ENCODE results near the gene CSNK1G1. TPM values are rescaled to one million over a fixed set of nuclear protein-coding genes. Genes with fewer than 3 reads are reported as not detected.

The CSNK1G1 gene
- total and polyA plus RNA-seq, 2 donors (not counting 1 experiment from before 2014, with no cell fraction given) = 18.2 to 27.1 TPM

GRCh38 chr15:64117759-64118487 is 238.1 kb downstream of the CSNK1G1 start:
- no peak overlapping the region for H3K4me2 ChIP-seq (ENCODE audit: extremely low read depth, insufficient read depth, low read length)
- no peaks in the 10 kb centered on the region for H4K20me1 ChIP-seq (ENCODE audit: control insufficient read depth, extremely low read depth, insufficient read depth, low read length)
- peaks cover 4% of the 10 kb centered on the region for H3K36me3 ChIP-seq (ENCODE audit: control insufficient read depth, insufficient read depth, low read length)
- no peak for TF ChIP-seq EZH2 (IDR thresholded peaks at IDR 0.05; ENCODE audit: low read length, missing control alignments)
- no peak for TF ChIP-seq CTCF (conservative IDR thresholded peaks at IDR 0.05 in 1 of 2, IDR thresholded peaks at IDR 0.05 in 1 of 2; ENCODE audit: low read depth in 1 of 2, low read length in 2 of 2)
- H3K4me3 ChIP-seq (replicated peaks in 1 of 4; ENCODE audit: control extremely low read depth in 1 of 4, insufficient read depth in 1 of 4, low read depth in 3 of 4, low read length in 4 of 4) = no peak overlapping the region
- H3K9me3 ChIP-seq (ENCODE audit: control insufficient read depth, insufficient read depth, low read depth, low read length) = no peaks in the 10 kb centered on the region
- H3K27me3 ChIP-seq (ENCODE audit: control insufficient read depth, insufficient read depth, low read length) = no peaks in the 10 kb centered on the region
- H3K4me1 ChIP-seq (ENCODE audit: control insufficient read depth, extremely low read depth, insufficient read depth, low read length) = no peaks in the 10 kb centered on the region
- no peaks in the 10 kb centered on the region for H3K79me2 ChIP-seq (ENCODE audit: control insufficient read depth, insufficient read depth, low read length)
- no peak overlapping the region for H2AFZ ChIP-seq (ENCODE audit: low read length)
- no peak for DNase-seq (ENCODE audit: low read depth in 2 of 2)
- H3K9ac ChIP-seq (ENCODE audit: insufficient read depth, low read length) = no peak overlapping the region
- no peak overlapping the region for H3K27ac ChIP-seq (ENCODE audit: insufficient read depth, low read length)

Other genes starting within 250 kb of the CSNK1G1 start
- gene SNX22, start 204.4 kb downstream of the CSNK1G1 start, total RNA-seq = 0.17 and 0.26 TPM in 2 replicates
- gene SNX22, start 204.4 kb downstream of the CSNK1G1 start, polyA plus RNA-seq = 0.07 TPM in 1 of 2 replicates, not detected in the other
- gene PPIB, start 193.2 kb downstream of the CSNK1G1 start, total RNA-seq = 639 and 776 TPM in 2 replicates
- gene PPIB, start 193.2 kb downstream of the CSNK1G1 start, polyA plus RNA-seq = 1,174 and 1,227 TPM in 2 replicates
- 4.1 and 53.2 TPM in 2 replicates for gene PCLAF, start 25.3 kb upstream of the CSNK1G1 start, total RNA-seq
- 70.6 and 180 TPM in 2 replicates for gene PCLAF, start 25.3 kb upstream of the CSNK1G1 start, polyA plus RNA-seq
- 9.5 and 13.9 TPM in 2 replicates for gene TRIP4, start 31.7 kb upstream of the CSNK1G1 start, total RNA-seq
- gene TRIP4, start 31.7 kb upstream of the CSNK1G1 start, polyA plus RNA-seq = 25.5 and 30.2 TPM in 2 replicates
- gene ZNF609, start 104.4 kb upstream of the CSNK1G1 start, total RNA-seq = 11.3 and 14.7 TPM in 2 replicates
- gene ZNF609, start 104.4 kb upstream of the CSNK1G1 start, polyA plus RNA-seq = 10.8 and 13.1 TPM in 2 replicates